Caco-2 (cell line): ENCODE data around the gene LIMS4. TPM values are rescaled to one million over a fixed set of nuclear protein-coding genes. Genes with fewer than 3 reads are reported as not detected.
"Not testable (repeated sequence)": the region's sequence is repeated elsewhere in the genome, so short reads cannot be mapped to it uniquely, and the experiment has no call there.

Experiments used
- BruUV-seq: library from RNA; stranded (reverse); fragments of 400-500 nt; replicated peaks from 2 replicates; lab custom pipeline; 2021; lab: Mats Ljungman, UMichigan
- CTCF ChIA-PET: fragments of 300-600 bp; sonication (Branson Sonifier 250); formaldehyde crosslinking; loops from one replicate; lab custom pipeline; 2022; ENCODE audit warnings: antibody characterized with exemption; lab: Charles Lee
- POLR2A ChIA-PET: fragments of 300-600 bp; sonication (Branson Sonifier 250); formaldehyde crosslinking; loops from one replicate; lab custom pipeline; 2022; ENCODE audit warnings: antibody characterized with exemption; lab: Charles Lee
- DNase-seq, 2 experiments: peaks; one replicate each; pipeline versions ENCODE4 v3.0.0 to v3.0.0-alpha.2; 2020 to 2022
- H3K27me3 ChIP-seq: replicated peaks from 2 replicates; pipeline ENCODE4 v1.6.0; 2011; ENCODE audit warnings: low read length; ENCODE audit not compliant: control insufficient read depth, insufficient read depth
- H3K36me3 ChIP-seq: 2 replicates; pipeline ENCODE4 v1.5.1; 2011; ENCODE audit warnings: low read length; ENCODE audit not compliant: control insufficient read depth, insufficient read depth
- H3K4me1 ChIP-seq: fragments of 250-450 bp; sonication (Bioruptor Pico); 2 replicates; pipeline ENCODE4 v1.5.1; 2020; ENCODE audit warnings: mild to moderate bottlenecking
- H3K4me3 ChIP-seq: 2 replicates; pipeline ENCODE4 v1.5.1; 2011; ENCODE audit warnings: low read depth, mild to moderate bottlenecking, control low read depth, low read length
- H3K9me3 ChIP-seq: fragments of 250-450 bp; sonication (Bioruptor Pico); 2 replicates; pipeline ENCODE4 v1.5.1; 2020; ENCODE audit warnings: mild to moderate bottlenecking, moderate library complexity
- H3K27ac Mint-ChIP-seq: one replicate; pipeline ENCODE4 v1.8.0; 2022; ENCODE audit warnings: mixed read lengths; ENCODE audit not compliant: unreplicated experiment
- H3K27me3 Mint-ChIP-seq: one replicate; pipeline ENCODE4 v1.8.0; 2022; ENCODE audit warnings: mixed read lengths; ENCODE audit not compliant: insufficient read depth, unreplicated experiment
- H3K36me3 Mint-ChIP-seq: one replicate; pipeline ENCODE4 v1.8.0; 2022; ENCODE audit warnings: mild to moderate bottlenecking, mixed read lengths; ENCODE audit not compliant: insufficient read depth, unreplicated experiment
- H3K4me1 Mint-ChIP-seq: one replicate; pipeline ENCODE4 v1.8.0; 2022; ENCODE audit warnings: low read depth, mixed read lengths; ENCODE audit not compliant: unreplicated experiment
- H3K4me3 Mint-ChIP-seq: one replicate; pipeline ENCODE4 v1.8.0; 2022; ENCODE audit warnings: mild to moderate bottlenecking, moderate library complexity, mixed read lengths; ENCODE audit not compliant: unreplicated experiment
- H3K9me3 Mint-ChIP-seq: one replicate; pipeline ENCODE4 v1.8.0; 2022; ENCODE audit warnings: mixed read lengths; ENCODE audit not compliant: unreplicated experiment
- intact Hi-C: fragments of 100-400 bp; cut with micrococcal nuclease; formaldehyde crosslinking; loops from one replicate; pipeline ENCODE4 v1.10.0; 2022; ENCODE audit not compliant: unreplicated experiment
- total RNA-seq: library from RNA; stranded (reverse); gene quantifications from 2 replicates; pipeline ENCODE4 v1.2.3, GENCODE V29; 2022

LIMS4 gene
- total RNA-seq, 1 experiment from 2014 or later = 2.4 TPM

DNA sequence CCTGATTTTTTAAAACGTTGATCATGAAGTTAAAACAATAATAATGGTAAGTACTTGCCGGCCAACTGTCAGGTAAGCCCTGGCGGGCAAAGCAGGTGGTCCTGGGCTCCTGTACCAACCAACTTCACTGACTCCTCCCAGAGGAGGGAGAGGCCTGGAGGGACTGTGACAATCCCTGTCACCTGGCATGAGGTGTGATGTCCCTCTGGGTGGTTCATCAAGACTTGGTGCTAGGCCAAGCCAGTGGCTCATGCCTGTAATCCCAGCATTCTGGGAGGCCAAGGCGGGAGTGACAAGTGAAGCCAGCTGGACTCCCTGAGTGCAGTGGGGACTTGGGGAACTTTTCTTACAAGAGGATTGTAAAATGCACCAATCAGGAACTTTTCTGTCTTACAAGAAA is 48.2 kb downstream of the LIMS4 start:
- peak in 1 of 2 experiments; percentile 27 for DNase-seq
- not testable (repeated sequence) for H3K9me3 Mint-ChIP-seq

GRCh38 chr2:110423574-110423962 is 49.0 kb downstream of the LIMS4 start:
- BruUV-seq, H3K9me3 Mint-ChIP-seq, CTCF ChIA-PET: not testable (repeated sequence)

More for the DNA sequence above, 48.2 kb downstream of the LIMS4 start:
- intact Hi-C loops, POLR2A ChIA-PET, H3K27me3 ChIP-seq, H3K27ac Mint-ChIP-seq, CTCF ChIA-PET, H3K27me3 Mint-ChIP-seq, H3K4me1 Mint-ChIP-seq, H3K36me3 ChIP-seq, H3K4me3 ChIP-seq, H3K9me3 ChIP-seq, H3K36me3 Mint-ChIP-seq, H3K4me1 ChIP-seq, H3K4me3 Mint-ChIP-seq: not testable (repeated sequence)
- BruUV-seq = TSS peak; percentile 63

GRCh38 chr2:110422852-110423573 is 49.6 kb downstream of the LIMS4 start:
- H3K27ac Mint-ChIP-seq, H3K27me3 ChIP-seq, BruUV-seq, H3K4me1 ChIP-seq, H3K4me3 ChIP-seq, H3K36me3 ChIP-seq, H3K36me3 Mint-ChIP-seq, POLR2A ChIA-PET, intact Hi-C loops, H3K4me1 Mint-ChIP-seq, H3K4me3 Mint-ChIP-seq, DNase-seq, H3K27me3 Mint-ChIP-seq, H3K9me3 ChIP-seq, H3K9me3 Mint-ChIP-seq, CTCF ChIA-PET: not testable (repeated sequence)

More at GRCh38 chr2:110423574-110423962, 49.0 kb downstream of the LIMS4 start:
- POLR2A ChIA-PET, H3K27me3 Mint-ChIP-seq, H3K4me1 Mint-ChIP-seq, H3K27me3 ChIP-seq, intact Hi-C loops, H3K36me3 ChIP-seq, H3K4me1 ChIP-seq, H3K4me3 ChIP-seq, H3K9me3 ChIP-seq, H3K36me3 Mint-ChIP-seq, DNase-seq, H3K27ac Mint-ChIP-seq, H3K4me3 Mint-ChIP-seq: not testable (repeated sequence)

DNA sequence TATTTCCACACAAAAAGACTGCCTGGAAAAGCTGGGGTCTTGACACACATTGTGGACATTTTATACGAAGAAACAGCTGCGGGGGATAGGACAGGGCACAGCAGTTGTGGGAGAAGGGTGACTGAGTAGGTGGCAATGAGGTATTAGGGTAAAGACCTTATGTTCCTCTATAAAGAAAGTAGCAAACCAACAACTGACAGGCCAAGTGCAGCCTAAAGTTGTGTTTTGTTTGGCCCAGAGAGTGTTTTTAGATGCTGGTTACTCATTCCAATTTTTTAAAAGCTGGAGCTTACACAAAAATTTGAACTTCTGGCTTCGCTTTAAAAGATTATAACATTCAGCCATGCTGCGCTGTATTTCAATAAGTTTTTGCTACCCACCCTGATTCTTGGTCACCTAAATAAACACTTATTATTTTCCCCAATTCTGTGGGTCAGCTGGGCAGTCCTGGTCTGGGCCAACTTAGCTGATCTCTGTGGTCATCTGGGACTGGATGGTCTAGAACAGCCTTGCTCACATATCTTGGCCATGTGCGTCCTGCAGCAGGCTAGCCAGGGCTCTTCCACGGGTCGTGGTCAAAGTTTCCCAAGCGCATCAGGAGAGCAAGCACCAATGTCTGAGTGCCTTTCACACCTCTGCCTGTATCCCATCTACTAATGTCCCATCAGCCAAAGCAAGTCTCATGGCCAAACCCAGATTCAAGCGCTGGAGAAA is 51.8 kb downstream of the LIMS4 start:
- H3K36me3 ChIP-seq, H3K4me1 Mint-ChIP-seq, H3K4me3 ChIP-seq, H3K9me3 Mint-ChIP-seq, H3K36me3 Mint-ChIP-seq, CTCF ChIA-PET, H3K27ac Mint-ChIP-seq, DNase-seq, H3K4me1 ChIP-seq, BruUV-seq, POLR2A ChIA-PET, H3K27me3 Mint-ChIP-seq, intact Hi-C loops, H3K4me3 Mint-ChIP-seq, H3K27me3 ChIP-seq, H3K9me3 ChIP-seq: not testable (repeated sequence)

DNA sequence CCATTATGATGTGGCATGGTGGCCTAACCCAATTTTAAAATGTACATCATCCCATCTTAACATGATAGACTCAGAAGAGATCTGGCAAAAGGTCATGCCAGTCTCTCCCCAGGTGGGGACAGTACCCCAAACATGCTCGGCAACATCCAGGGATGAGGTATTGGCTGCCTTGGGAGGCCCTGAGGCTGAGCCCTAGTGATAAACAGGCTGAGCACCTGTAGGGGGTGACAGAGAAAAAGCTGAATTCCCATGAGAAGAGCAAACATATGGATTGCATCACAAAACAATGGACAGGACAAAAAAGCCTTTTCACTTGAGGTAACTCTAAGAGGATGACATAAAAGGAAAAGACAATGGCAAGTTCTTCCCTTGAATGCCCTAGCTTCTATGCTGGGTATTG is 65.5 kb downstream of the LIMS4 start:
- intact Hi-C loops, H3K4me3 Mint-ChIP-seq, BruUV-seq, H3K36me3 ChIP-seq, H3K4me3 ChIP-seq, H3K27me3 Mint-ChIP-seq, H3K36me3 Mint-ChIP-seq, H3K4me1 ChIP-seq, H3K4me1 Mint-ChIP-seq, H3K9me3 Mint-ChIP-seq, DNase-seq, H3K9me3 ChIP-seq, POLR2A ChIA-PET, H3K27me3 ChIP-seq, CTCF ChIA-PET, H3K27ac Mint-ChIP-seq: not testable (repeated sequence)

DNA sequence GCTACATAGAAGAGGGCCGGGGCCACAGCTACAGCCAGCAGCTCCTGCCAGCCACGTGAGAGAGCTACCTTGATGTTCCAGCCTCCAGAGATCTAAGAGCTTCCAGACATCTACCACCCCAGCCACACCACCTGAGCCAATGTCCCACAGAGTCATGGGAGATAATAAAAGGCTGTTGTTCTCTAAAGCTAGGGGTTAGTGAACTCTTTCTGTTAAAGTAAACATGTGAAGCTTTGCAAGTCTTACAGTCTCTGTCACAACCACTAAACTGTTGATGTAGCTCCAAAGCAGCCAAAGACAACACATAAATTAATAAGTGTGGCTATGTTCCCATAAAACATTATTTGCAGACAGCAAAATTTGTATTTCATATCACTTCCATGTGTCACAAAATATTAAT is 67.6 kb downstream of the LIMS4 start:
- H3K9me3 Mint-ChIP-seq, H3K27me3 ChIP-seq, H3K27me3 Mint-ChIP-seq, H3K36me3 ChIP-seq, H3K4me1 ChIP-seq, H3K4me1 Mint-ChIP-seq, DNase-seq, H3K9me3 ChIP-seq, intact Hi-C loops, H3K4me3 Mint-ChIP-seq, H3K4me3 ChIP-seq, BruUV-seq, POLR2A ChIA-PET, H3K27ac Mint-ChIP-seq, CTCF ChIA-PET, H3K36me3 Mint-ChIP-seq: not testable (repeated sequence)

DNA sequence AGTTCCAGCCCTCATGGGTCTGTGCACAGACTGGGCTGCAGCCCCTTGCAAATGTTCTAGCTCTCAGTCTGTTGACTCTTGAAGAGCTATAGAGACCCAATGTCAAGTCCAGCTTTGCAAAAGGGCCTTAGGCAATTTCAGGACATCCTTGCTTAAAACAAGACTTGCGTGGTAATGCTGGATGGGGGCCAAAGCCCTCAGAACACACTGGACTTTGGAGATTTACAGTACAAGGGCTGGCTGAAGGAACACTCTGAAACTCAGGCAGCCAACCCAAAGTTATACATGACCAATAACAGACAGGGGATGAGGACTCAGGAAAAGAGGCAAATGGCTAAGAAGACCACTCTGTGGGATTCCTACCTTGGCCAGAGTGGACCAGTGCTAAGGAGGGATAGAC is 68.4 kb downstream of the LIMS4 start:
- intact Hi-C loops, POLR2A ChIA-PET, H3K9me3 ChIP-seq, H3K27me3 Mint-ChIP-seq, H3K4me3 Mint-ChIP-seq, CTCF ChIA-PET, H3K27me3 ChIP-seq, H3K4me3 ChIP-seq, H3K36me3 Mint-ChIP-seq, BruUV-seq, DNase-seq, H3K27ac Mint-ChIP-seq, H3K36me3 ChIP-seq, H3K4me1 ChIP-seq, H3K4me1 Mint-ChIP-seq, H3K9me3 Mint-ChIP-seq: not testable (repeated sequence)
